ENCODE data around the gene MLLT11.

The MLLT11 gene, protein sequence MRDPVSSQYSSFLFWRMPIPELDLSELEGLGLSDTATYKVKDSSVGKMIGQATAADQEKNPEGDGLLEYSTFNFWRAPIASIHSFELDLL

DNA sequence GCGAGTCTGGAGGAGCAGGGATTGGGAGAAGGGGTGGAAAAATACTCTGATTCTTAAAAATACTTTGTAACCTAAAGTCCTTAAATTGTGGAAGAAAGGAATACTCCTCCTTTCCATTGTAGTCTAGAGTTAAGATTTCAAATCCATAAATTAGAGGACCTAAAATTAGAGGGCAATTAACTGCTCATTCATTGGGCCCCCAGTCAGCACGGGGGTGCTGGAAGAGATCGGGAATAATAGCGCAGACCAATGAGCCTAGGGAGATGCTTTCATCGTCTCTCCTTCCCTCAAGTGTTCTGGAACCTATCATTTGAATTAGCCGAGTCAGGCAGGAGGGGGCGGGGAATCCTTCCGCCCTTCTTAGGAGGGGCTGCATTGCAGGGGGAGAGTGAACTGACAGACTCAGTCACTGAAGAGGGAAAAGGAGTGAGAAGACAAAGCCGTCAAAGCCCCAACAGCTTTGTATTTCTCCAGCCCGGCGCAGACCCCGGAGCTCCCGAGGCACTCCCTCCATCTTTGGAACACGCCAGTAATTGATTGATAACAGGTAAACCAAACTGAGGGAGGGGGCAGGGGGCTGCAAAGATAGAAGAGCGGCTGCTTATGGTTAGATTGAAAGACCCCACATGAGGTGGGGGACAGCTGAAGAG is at the start of gene MLLT11:
TSS of gene MLLT11 (plus strand) at position 391 of the 650 bp plus-strand sequence. CDS start 6,828 bp downstream, outside the sequence.
- Histone ChIP-seq H3K27me3 (ENCODE audit: low read depth) (no peaks in the 10 kb centered on the region), H3K4me3 (peak within 1 kb of the TSS; percentile 97), H3K36me3 (replicated peaks) (peaks cover 25% of the 10 kb centered on the region), H3K9me3 (no peaks in the 10 kb centered on the region), H3K4me1 (peaks cover 19% of the 10 kb centered on the region)
- DNase-seq (ENCODE audit: low spot score in 2 of 2): peak; percentile 89 to 91
- in situ Hi-C loops (cut with MboI; ENCODE audit: low sequenced_read_pairs): no loop called here

- no peak for DNase-seq (ENCODE audit: low spot score in 2 of 2)
- no peaks in the 10 kb centered on the region for H3K27me3 ChIP-seq (ENCODE audit: low read depth)
- peaks cover 19% of the 10 kb centered on the region for H3K4me1 ChIP-seq
- no peaks in the 10 kb centered on the region for H3K36me3 ChIP-seq (replicated peaks)
- in situ Hi-C loops (cut with MboI; ENCODE audit: low sequenced_read_pairs): no loop called here
- no peak overlapping the region for H3K4me3 ChIP-seq
- H3K9me3 ChIP-seq: no peaks in the 10 kb centered on the region
These were observed 48.9 kb upstream of the MLLT11 start for GRCh38 chr1:151011154-151011850.

DNA sequence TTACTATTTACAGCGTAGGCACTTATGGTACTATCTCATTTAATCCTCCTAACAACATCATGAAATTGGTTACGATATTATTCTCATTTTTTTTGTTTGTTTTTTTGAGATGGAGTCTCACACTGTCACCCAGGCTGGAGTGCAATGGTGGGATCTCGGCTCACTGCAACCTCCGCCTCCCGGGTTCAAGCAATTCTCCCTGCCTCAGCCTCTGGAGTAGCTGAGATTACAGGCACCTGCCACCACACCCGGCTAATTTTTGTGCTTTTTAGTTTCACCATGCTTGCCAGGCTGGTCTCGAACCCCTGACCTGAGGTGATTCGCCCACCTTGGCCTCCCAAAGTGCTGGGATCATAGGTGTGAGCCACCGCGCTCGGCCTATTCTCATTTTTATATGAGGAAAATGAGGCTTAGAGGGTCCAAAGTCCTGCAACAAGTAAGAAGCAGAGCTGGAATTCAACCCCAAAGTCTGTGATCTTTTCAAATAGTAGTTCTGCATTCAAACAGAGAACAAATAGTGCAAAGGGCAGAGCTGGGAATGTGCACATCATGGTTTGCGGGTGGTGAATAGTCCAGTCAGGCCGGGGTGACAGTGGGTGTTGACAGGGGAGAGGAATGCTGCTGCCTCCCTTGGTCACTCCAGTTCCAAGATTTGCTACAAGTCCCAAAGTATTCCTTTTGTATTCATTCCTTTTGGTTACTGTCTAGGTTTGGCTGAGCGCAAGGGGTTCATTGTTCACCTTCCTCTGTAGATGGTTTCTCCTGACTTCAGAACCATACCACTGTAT is 47.3 kb upstream of the MLLT11 start:
- H3K4me3 ChIP-seq: no peak overlapping the region
- no peaks in the 10 kb centered on the region for H3K27me3 ChIP-seq (ENCODE audit: low read depth)
- H3K9me3 ChIP-seq: no peaks in the 10 kb centered on the region
- no peak for DNase-seq (ENCODE audit: low spot score in 2 of 2)
- H3K4me1 ChIP-seq: peaks cover 7% of the 10 kb centered on the region
- in situ Hi-C loops (cut with MboI; ENCODE audit: low sequenced_read_pairs): no loop called here
- no peaks in the 10 kb centered on the region for H3K36me3 ChIP-seq (replicated peaks)

- Histone ChIP-seq H3K4me1 (peaks cover 6% of the 10 kb centered on the region; the same call in 1 of the 2 replicates), H3K36me3 (replicated peaks) (no peaks in the 10 kb centered on the region; the same call in 1 of the 2 replicates), H3K27me3 (ENCODE audit: low read depth) (no peaks in the 10 kb centered on the region), H3K9me3 (no peaks in the 10 kb centered on the region), H3K4me3 (no peak overlapping the region)
- DNase-seq (ENCODE audit: low spot score in 2 of 2): no peak
- in situ Hi-C loops (cut with MboI; ENCODE audit: low sequenced_read_pairs): no loop called here
These were observed 46.7 kb upstream of the MLLT11 start for GRCh38 chr1:151013518-151013917.

- Histone ChIP-seq H3K4me1 (no peaks in the 10 kb centered on the region), H3K36me3 (replicated peaks) (peaks cover 12% of the 10 kb centered on the region), H3K4me3 (no peak overlapping the region), H3K27me3 (ENCODE audit: low read depth) (no peaks in the 10 kb centered on the region), H3K9me3 (no peaks in the 10 kb centered on the region)
- in situ Hi-C loops (cut with MboI; ENCODE audit: low sequenced_read_pairs): no loop called here
- peak; percentile 27 to 86 for DNase-seq (ENCODE audit: low spot score in 2 of 2)
These were observed 35.6 kb upstream of the MLLT11 start for GRCh38 chr1:151024540-151025146.

- Histone ChIP-seq H3K36me3 (replicated peaks) (peaks cover 18% of the 10 kb centered on the region), H3K4me3 (no peak overlapping the region), H3K4me1 (no peaks in the 10 kb centered on the region), H3K27me3 (ENCODE audit: low read depth) (no peaks in the 10 kb centered on the region), H3K9me3 (no peaks in the 10 kb centered on the region)
- in situ Hi-C loops (cut with MboI; ENCODE audit: low sequenced_read_pairs): no loop called here
- DNase-seq (ENCODE audit: low spot score in 2 of 2): no peak
These were observed 33.7 kb upstream of the MLLT11 start for GRCh38 chr1:151026460-151026859.

DNA sequence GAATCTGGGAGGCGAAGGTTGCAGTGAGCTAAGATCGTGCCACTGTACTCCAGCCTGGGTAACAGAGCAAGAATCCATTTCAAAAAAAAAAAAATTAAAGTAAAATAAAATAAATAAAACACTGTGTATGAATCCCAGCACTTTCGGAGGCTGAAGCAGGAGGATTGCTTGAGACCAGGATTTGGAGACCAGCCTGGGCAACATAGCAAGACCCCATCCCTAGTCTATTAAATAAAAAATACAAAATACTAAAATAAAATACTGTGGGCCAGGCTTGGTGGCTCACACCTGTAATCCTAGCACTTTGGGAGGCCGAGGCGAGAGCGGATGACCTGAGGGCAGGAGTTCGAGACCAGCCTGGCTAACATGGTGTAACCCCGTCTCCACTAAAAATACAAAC is 28.0 kb upstream of the MLLT11 start:
- in situ Hi-C loops (cut with MboI; ENCODE audit: low sequenced_read_pairs): no loop called here
- Histone ChIP-seq H3K4me1 (no peaks in the 10 kb centered on the region), H3K4me3 (no peak overlapping the region), H3K36me3 (replicated peaks) (peaks cover 24% of the 10 kb centered on the region), H3K9me3 (no peaks in the 10 kb centered on the region), H3K27me3 (ENCODE audit: low read depth) (no peaks in the 10 kb centered on the region)
- no peak for DNase-seq (ENCODE audit: low spot score in 2 of 2)

GRCh38 chr1:151035167-151035566 is 25.0 kb upstream of the MLLT11 start:
- Histone ChIP-seq H3K27me3 (ENCODE audit: low read depth) (no peaks in the 10 kb centered on the region), H3K4me3 (no peak overlapping the region), H3K4me1 (no peaks in the 10 kb centered on the region), H3K36me3 (replicated peaks) (peaks cover 16% of the 10 kb centered on the region), H3K9me3 (no peaks in the 10 kb centered on the region)
- no peak for DNase-seq (ENCODE audit: low spot score in 2 of 2)
- in situ Hi-C loops (cut with MboI; ENCODE audit: low sequenced_read_pairs): no loop called here

DNA sequence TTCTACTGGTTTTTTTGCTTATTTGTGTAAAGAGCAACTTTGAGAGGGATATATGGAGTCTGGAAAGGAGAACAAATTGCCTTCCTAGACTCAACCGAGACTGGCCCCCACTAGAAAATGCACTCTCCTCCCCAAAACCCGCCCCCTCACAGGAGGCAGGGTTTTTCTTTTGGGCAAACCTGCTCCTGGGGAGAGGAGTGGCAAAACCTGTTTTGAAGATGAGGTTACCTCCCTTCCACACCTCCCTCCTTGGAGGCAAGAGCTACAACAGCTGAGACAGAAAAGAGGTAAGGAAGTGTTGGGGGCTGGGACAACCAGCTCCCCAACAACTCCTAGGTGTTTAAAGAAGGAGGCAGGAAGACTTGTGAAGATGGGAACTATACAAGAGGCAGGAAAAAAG is 23.8 kb upstream of the MLLT11 start, which contains the start of gene BNIPL:
TSS of gene BNIPL (plus strand) at position 231 of the 400 bp plus-strand sequence. CDS start at position 371, 140 bp downstream.
- Histone ChIP-seq H3K4me3 (no peak within 1 kb of the TSS), H3K27me3 (ENCODE audit: low read depth) (no peaks in the 10 kb centered on the region), H3K4me1 (no peaks in the 10 kb centered on the region), H3K9me3 (no peaks in the 10 kb centered on the region), H3K36me3 (replicated peaks) (peaks cover 11% of the 10 kb centered on the region)
- in situ Hi-C loops (cut with MboI; ENCODE audit: low sequenced_read_pairs): no loop called here
- DNase-seq (ENCODE audit: low spot score in 2 of 2): no peak

DNA sequence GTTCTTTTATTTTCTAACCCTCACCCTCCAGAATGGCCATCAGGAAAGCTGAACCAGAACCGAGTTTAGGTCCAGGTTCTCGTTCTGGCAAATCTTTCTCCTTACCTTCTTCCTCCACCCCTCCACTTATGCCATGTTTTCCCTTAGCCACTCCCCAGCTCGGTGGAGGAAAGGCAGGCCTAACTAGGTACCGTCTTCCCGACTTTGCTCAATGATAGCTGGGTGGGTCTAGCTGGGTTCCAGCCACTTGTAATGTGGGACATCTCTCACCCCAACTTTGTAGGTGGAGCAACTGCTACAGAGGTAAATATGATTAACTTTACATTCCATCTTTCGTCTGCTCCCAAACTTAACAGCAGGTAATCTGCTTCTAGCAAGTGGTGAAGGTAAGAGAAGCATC is 23.2 kb upstream of the MLLT11 start:
- peaks cover 6% of the 10 kb centered on the region for H3K36me3 ChIP-seq (replicated peaks)
- no peaks in the 10 kb centered on the region for H3K4me1 ChIP-seq
- H3K9me3 ChIP-seq: no peaks in the 10 kb centered on the region
- no peak for DNase-seq (ENCODE audit: low spot score in 2 of 2)
- in situ Hi-C loops (cut with MboI; ENCODE audit: low sequenced_read_pairs): no loop called here
- H3K27me3 ChIP-seq (ENCODE audit: low read depth): no peaks in the 10 kb centered on the region
- no peak overlapping the region for H3K4me3 ChIP-seq

DNA sequence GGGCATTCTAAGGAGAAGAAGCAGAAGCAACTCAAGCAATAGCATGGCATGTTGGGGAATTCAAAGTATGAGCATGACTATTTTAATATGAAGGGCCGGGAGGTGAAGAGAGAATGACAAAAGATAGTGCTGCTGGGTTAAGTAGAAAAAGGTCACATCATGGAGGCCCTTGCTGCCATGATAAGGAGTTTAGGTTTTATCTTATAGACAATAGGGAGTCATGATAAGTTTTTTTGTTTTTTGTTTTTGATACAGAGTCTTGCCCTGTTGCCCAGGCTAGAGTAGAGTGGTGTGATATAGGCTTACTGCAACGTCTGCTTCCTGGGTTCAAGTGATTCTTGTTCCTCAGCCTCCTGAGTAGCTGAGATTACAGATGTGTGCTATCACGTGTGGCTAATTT is 20.7 kb upstream of the MLLT11 start:
- in situ Hi-C loops (cut with MboI; ENCODE audit: low sequenced_read_pairs): no loop called here

GRCh38 chr1:151043163-151043562 is 17.0 kb upstream of the MLLT11 start:
- no peaks in the 10 kb centered on the region for H3K36me3 ChIP-seq (replicated peaks)
- no peaks in the 10 kb centered on the region for H3K27me3 ChIP-seq (ENCODE audit: low read depth)
- DNase-seq (ENCODE audit: low spot score in 2 of 2): no peak
- in situ Hi-C loops (cut with MboI; ENCODE audit: low sequenced_read_pairs): no loop called here
- peaks cover 8% of the 10 kb centered on the region for H3K4me1 ChIP-seq
- no peaks in the 10 kb centered on the region for H3K9me3 ChIP-seq
- no peak overlapping the region for H3K4me3 ChIP-seq

More for the DNA sequence above, 20.7 kb upstream of the MLLT11 start:
- Histone ChIP-seq H3K36me3 (replicated peaks) (peaks cover 5% of the 10 kb centered on the region), H3K4me1 (no peaks in the 10 kb centered on the region), H3K4me3 (no peak overlapping the region), H3K27me3 (ENCODE audit: low read depth) (no peaks in the 10 kb centered on the region), H3K9me3 (no peaks in the 10 kb centered on the region)
- DNase-seq (ENCODE audit: low spot score in 2 of 2): no peak

DNA sequence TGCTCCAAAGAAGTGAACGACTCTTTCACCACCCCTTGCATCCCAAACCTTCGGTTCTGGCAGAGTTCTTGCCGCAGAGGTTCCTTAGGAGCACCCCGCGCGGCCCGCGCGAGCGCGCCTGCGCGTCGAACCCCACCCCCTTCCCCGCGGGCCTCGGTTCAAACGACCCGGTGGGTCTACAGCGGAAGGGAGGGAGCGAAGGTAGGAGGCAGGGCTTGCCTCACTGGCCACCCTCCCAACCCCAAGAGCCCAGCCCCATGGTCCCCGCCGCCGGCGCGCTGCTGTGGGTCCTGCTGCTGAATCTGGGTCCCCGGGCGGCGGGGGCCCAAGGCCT is 12.6 kb upstream of the MLLT11 start, which contains the start of gene C1orf56:
TSS of gene C1orf56 (plus strand) at position 161 of the 334 bp plus-strand sequence. CDS start at position 258, 97 bp downstream.
- peak within 1 kb of the TSS; percentile 46 for H3K4me3 ChIP-seq
- no peaks in the 10 kb centered on the region for H3K27me3 ChIP-seq (ENCODE audit: low read depth)
- peaks cover 11% of the 10 kb centered on the region for H3K4me1 ChIP-seq
- no peaks in the 10 kb centered on the region for H3K9me3 ChIP-seq
- in situ Hi-C loops (cut with MboI; ENCODE audit: low sequenced_read_pairs): no loop called here
- peak; percentile 47 to 84 for DNase-seq (ENCODE audit: low spot score in 2 of 2)
- H3K36me3 ChIP-seq (replicated peaks): peaks cover 12% of the 10 kb centered on the region

Measured in HAP-1 (cell line).